ENCODE measurements around the gene PCDH9.

The PCDH9 gene

DNA sequence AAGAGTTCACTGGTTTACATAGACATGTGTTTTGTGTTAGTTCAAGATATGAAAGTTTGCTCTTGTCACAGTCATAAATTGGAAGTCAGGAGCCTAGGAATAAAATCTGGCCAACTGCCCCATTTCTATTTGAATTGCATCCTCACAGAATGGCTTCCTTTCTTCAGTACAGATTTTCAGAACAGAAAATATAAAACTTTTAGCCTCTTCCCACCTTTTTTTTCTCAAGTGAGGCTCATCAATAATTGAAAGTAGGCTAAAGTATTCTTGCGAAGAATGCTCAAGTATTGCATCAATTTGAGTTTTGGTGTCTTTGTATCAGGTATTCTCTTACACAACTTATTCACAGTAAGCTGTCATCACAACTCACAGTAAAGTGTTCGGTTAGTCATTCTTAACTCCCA, 802.7 kb downstream of the PCDH9 start:
- no peak for DNase-seq (ENCODE audit: low read depth, low spot score)
- H3K4me3 ChIP-seq (ENCODE audit: low read depth, low read length), result no peak overlapping the region
- TF ChIP-seq, protein P1, sequence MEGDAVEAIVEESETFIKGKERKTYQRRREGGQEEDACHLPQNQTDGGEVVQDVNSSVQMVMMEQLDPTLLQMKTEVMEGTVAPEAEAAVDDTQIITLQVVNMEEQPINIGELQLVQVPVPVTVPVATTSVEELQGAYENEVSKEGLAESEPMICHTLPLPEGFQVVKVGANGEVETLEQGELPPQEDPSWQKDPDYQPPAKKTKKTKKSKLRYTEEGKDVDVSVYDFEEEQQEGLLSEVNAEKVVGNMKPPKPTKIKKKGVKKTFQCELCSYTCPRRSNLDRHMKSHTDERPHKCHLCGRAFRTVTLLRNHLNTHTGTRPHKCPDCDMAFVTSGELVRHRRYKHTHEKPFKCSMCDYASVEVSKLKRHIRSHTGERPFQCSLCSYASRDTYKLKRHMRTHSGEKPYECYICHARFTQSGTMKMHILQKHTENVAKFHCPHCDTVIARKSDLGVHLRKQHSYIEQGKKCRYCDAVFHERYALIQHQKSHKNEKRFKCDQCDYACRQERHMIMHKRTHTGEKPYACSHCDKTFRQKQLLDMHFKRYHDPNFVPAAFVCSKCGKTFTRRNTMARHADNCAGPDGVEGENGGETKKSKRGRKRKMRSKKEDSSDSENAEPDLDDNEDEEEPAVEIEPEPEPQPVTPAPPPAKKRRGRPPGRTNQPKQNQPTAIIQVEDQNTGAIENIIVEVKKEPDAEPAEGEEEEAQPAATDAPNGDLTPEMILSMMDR (IDR thresholded peaks at IDR 0.05; ENCODE audit: low read depth, low read length), result no peak
- in situ Hi-C loops (cut with HindIII; ENCODE audit: low sequenced_read_pairs), result no loop called here

DNA sequence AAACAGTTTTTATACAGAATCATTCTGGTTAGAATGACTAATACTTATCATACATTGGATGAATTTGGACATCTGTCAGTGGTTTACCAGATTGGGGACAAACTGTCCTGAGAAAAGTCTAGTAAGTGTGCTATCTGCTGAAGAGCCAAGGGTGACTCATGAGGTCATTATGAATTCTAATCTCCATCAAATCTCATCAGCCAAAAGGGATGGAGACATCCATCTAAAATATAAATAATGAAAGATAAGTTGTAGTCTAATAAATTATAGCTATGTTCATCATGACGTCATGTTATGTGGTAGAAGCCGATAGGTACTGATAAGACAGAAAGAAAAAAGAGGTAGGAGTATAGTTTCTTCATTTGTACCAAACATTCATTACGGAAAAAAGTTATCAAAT, 804.4 kb downstream of the PCDH9 start:
- TF ChIP-seq, protein P1 (IDR thresholded peaks at IDR 0.05; ENCODE audit: low read depth, low read length), result no peak
- DNase-seq (ENCODE audit: low read depth, low spot score), result peak; percentile 26
- in situ Hi-C loops (cut with HindIII; ENCODE audit: low sequenced_read_pairs), result no loop called here
- no peak overlapping the region for H3K4me3 ChIP-seq (ENCODE audit: low read depth, low read length)

DNA sequence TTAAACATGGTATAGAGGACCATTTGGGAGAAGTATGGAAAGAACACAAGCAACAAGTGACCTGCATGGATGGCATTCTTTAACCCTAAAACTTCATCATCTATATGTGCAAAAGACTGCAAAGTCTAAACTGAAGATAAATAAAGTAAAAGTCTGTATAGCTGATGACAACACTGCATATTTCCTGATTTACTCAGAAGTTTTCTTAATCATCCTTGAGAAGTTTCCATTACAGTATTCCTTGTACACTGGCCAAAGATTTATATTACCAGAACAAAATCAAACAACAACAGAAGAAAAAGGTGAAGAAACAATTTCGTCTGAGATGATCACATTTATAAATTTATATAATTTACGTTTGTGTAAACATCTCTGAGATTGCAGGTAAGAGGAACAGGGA, 805.7 kb downstream of the PCDH9 start:
- H3K4me3 ChIP-seq (ENCODE audit: low read depth, low read length), result no peak overlapping the region
- in situ Hi-C loops (cut with HindIII; ENCODE audit: low sequenced_read_pairs), result no loop called here
- peak; percentile 72 for DNase-seq (ENCODE audit: low read depth, low spot score)
- TF ChIP-seq, protein P1 (IDR thresholded peaks at IDR 0.05; ENCODE audit: low read depth, low read length), result no peak

DNA sequence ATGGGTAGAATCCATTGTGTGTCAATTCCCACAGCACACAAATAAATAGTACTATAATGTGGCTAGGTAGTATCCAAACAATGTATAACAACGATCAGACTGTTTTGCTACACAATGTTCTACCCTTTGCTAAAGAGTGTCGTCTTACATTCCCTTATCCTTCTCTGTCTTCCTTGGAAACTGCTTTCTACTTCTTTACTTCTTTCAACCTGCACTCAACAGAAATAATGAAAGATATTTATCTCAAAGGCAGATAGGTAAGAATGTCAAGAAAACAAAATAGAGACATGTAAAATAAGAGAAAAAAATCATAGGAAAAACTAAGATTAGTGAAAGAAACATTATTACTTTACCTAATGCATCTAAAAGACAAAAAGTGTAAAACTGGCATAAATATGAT, 814.7 kb downstream of the PCDH9 start:
- in situ Hi-C loops (cut with HindIII; ENCODE audit: low sequenced_read_pairs), result no loop called here

DNA sequence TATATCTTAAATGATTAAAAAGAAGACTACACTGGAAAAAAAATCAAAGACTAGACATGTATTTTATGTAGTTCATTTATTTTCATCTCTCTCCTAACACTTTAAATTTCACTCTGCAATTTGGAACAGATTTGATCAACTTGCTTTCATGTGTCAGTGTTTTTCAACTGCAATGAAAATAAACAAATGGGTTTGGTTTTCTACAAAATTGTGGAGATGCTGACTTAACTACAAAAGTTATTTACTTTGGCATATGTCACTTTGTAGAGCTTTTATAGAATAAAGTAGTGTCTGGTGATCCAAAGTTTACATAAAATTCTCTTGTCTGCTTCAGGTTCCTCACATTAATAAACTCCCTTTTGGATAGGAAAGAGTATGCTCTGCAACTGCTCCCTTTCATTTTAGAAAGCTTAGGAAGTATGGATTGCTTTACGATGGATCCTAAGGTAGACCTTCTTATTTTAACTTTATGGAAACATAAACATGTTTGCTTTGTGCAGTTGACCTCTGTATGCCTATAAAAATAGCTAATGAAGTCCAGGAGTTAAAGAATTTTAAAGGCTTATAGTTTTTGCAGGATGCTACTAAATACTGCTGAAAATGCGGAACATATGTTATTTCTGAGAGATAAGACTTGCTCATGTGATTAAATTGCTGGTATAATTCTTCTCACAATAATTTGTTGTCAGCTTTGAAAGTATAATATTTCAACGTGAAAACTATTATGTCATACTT, 815.9 kb downstream of the PCDH9 start:
- TF ChIP-seq, protein P1 (IDR thresholded peaks at IDR 0.05; ENCODE audit: low read depth, low read length), result no peak
- peak; percentile 40 for DNase-seq (ENCODE audit: low read depth, low spot score)
- in situ Hi-C loops (cut with HindIII; ENCODE audit: low sequenced_read_pairs), result no loop called here
- no peak overlapping the region for H3K4me3 ChIP-seq (ENCODE audit: low read depth, low read length)

More for the DNA sequence above, 814.7 kb downstream of the PCDH9 start:
- no peak overlapping the region for H3K4me3 ChIP-seq (ENCODE audit: low read depth, low read length)
- no peak for DNase-seq (ENCODE audit: low read depth, low spot score)
- TF ChIP-seq, protein P1 (IDR thresholded peaks at IDR 0.05; ENCODE audit: low read depth, low read length), result no peak

DNA sequence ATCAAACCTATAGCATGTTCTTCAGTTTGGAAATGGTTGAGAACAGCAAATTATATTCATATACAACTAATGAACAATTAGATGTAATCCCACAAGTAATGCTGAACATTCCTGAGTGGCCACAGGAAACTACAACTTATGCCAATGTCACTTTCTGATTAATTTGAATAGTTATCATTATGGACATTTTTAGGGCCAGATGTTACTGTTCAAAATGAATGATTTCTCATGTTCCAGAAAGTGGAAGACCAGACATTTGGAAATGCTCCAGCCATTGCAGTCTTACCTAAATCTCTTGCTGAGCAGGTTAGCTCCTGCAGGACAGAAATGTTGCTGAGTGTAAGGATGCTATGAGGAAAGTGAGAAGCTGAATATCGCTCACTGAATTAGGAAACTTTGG, 819.8 kb downstream of the PCDH9 start:
- H3K4me3 ChIP-seq (ENCODE audit: low read depth, low read length), result no peak overlapping the region
- in situ Hi-C loops (cut with HindIII; ENCODE audit: low sequenced_read_pairs), result no loop called here
- TF ChIP-seq, protein P1 (IDR thresholded peaks at IDR 0.05; ENCODE audit: low read depth, low read length), result no peak
- peak; percentile 24 for DNase-seq (ENCODE audit: low read depth, low spot score)

All from astrocyte of the spinal cord (primary cell).